GM18498 (cell line): ENCODE data around the gene ARHGAP29.
"Not testable (repeated sequence)": the region's sequence is repeated elsewhere in the genome, so short reads cannot be mapped to it uniquely, and the experiment has no call there.

ENCODE experiments used
- ATAC-seq: cut with Tn5 transposase; IDR thresholded peaks from one replicate; pipeline ENCODE4 v1.9.1; 2021; ENCODE audit warnings: mild to moderate bottlenecking, moderate library complexity; ENCODE audit not compliant: unreplicated experiment

The ARHGAP29 gene

DNA sequence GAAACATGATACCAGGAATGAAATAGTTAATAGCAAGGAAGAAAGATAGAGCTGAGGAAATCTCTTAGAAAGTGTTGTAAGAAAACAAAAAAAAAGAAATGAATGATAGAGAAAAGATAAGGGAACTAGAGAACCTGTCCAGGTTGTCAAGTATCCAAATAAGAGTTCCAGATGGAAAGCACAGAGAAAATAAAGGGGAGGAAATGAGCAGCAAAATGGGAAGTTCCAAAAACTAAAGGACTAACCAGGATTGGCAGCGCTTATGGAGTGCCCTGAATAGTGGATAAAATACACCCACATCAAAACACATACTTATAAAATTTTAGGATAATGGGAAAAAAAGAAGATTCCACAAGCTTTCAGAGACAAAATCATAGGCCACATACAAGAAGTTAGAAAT, 55.2 kb downstream of the ARHGAP29 start:
- no peak for ATAC-seq

DNA sequence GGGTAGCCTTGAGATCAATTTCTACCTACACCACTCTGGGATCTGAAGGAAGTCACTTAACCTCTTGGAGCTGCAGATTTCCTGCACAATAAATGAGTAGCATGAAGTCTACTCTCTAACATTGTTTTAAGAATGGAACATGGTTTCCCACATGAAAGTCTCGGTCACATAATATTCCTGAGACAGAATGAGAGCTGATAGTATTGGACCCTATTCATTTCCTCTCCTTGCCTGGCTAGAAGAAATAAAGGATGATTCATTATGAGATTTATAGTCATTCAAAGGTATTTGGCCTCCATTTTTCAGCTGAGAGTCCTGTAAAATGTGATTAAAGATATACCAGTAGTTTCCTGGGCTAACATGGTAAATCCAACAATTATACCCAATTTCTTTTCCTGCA, 56.7 kb downstream of the ARHGAP29 start:
- ATAC-seq: no peak

GRCh38 chr1:94178901-94179300, 58.5 kb downstream of the ARHGAP29 start:
- no peak for ATAC-seq

DNA sequence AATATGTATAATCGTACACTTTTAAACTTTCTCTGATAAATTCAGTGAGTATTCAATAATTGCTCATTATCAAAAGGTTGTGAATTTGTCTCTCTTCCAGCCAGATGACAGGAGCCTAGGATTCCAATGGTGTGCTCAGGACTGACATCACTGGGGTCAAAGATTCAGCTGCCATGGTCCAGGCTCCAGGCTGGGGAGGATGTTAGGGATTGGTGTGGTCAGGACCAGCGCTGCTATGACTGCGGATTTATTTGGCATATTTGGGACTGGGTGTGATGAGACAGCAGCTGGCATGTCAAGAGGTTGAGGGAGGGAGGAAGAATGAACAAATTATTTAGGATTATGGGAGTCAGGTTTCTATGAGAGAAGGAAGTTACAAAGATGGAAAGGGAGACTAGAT, 68.3 kb downstream of the ARHGAP29 start:
- ATAC-seq: no peak

DNA sequence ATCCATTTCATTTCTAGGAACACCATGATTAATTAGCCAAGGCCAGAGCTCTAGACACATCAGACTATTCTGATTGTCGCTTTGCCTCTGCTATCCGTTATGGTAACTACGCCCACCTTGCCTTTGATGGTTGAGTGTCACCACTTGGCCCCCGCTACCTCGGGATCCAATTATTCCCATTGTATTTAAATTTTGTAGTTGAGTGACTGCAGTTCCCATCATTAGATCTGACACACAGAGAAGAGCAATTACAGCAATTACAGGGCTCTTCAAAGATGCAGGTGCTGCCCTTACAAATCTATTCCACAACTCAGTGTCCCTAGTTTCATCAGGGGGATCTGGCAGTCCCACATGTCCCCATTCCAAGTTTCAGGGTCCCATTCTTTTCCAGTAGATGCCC, 71.5 kb downstream of the ARHGAP29 start:
- ATAC-seq: no peak

GRCh38 chr1:94164885-94165284, 72.5 kb downstream of the ARHGAP29 start:
- not testable (repeated sequence) for ATAC-seq

GRCh38 chr1:94164121-94164520, 73.3 kb downstream of the ARHGAP29 start:
- not testable (repeated sequence) for ATAC-seq

DNA sequence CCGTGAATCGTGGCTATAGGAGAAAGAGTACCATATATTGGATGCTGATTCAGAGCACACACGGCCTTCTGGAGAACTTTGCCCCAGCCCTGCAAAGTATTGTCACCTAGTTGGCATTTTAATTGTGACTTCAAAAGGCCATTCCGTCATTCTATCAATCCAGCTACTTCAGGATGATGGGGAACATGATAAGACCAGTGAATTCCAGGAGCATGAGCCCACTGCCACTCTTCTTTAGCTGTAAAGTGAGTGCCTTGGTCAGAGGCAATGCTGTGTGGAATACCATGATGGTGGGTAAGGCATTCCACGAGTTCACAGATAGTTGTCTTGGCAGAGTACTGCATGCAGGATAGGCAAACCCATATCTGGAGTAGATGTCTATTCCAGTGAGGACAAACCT, 74.1 kb downstream of the ARHGAP29 start:
- ATAC-seq: not testable (repeated sequence)

GRCh38 chr1:94160811-94161210, 76.6 kb downstream of the ARHGAP29 start:
- ATAC-seq: no peak

GRCh38 chr1:94156096-94156625, 81.2 kb downstream of the ARHGAP29 start:
- ATAC-seq: no peak

DNA sequence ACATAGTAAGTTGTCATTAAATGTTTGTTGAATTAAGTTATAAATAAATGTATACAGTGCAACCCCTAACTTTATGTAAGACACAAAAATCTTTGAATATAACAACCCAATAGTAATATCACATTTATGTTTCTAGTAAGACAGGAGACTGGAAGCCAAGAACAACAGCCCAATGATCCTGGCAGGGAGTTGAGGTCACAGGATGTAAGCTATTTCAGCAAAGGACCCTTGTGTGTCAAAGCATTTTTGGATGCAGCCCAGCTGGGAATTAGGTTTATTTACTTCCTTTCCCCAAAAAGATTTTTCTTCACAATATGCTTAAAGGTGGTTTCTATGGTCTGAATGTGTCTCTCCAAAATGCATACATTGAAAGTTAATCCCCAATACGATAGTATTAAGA, 82.4 kb downstream of the ARHGAP29 start:
- ATAC-seq: no peak

DNA sequence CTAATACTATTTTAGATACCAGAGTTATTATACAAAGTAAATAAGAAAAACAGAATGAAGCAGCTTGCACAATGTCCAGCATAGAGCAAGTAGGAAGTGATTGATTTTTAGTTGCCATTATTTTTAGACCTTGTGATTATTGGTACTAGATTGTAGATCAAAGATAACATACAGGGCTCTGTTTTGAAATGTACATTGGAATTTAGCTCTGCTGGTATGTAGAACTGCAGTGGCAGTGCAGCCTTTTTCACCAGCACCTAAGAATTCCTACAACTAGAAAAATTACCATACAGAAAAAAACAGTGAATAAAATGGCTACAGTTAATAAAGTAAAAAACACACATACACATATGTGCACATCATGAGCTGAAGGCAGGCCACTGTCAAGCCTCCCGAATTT, 84.3 kb downstream of the ARHGAP29 start:
- ATAC-seq: no peak

DNA sequence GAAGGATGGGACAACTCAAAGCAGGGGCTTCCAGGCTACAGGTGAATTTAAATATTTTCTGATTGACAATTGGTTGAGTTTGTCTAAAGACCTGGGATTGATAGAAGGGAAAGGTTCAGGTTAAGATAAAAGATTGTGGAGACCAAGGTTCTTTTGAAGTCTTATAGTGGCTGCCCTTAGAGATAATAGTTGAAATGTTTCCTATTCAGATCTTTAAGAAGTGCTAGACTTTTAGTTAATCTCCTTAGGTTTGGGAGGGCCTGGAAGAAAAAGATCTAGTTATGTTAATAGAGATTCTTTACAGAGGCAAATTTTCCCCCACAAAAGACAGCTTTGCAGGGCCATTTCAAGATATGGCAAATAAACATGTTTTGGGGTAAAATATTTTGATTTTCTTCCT, 88.2 kb downstream of the ARHGAP29 start:
- not testable (repeated sequence) for ATAC-seq

- no peak for ATAC-seq
These were observed 91.1 kb downstream of the ARHGAP29 start for GRCh38 chr1:94146273-94146672.

DNA sequence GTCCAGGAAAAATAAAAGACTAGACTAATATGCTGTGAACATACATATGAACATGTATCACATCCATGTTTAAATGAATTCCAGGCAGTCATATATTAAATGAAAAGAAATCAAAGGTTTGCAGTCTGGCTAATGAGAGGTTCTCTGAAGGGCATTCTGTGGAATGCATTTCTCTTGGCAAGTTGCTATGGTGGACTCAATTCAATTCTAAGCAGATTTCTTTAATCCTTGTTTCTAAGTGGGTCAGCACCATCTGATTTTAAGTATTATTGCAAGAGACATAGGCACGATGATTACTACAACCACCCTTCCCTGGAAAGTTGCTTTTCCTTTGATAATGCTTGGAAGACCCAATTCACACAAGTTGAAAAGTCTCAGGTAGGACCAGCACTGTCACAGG, 92.5 kb downstream of the ARHGAP29 start:
- ATAC-seq: no peak

- ATAC-seq: no peak
These were observed 93.6 kb downstream of the ARHGAP29 start for GRCh38 chr1:94143809-94144176.

DNA sequence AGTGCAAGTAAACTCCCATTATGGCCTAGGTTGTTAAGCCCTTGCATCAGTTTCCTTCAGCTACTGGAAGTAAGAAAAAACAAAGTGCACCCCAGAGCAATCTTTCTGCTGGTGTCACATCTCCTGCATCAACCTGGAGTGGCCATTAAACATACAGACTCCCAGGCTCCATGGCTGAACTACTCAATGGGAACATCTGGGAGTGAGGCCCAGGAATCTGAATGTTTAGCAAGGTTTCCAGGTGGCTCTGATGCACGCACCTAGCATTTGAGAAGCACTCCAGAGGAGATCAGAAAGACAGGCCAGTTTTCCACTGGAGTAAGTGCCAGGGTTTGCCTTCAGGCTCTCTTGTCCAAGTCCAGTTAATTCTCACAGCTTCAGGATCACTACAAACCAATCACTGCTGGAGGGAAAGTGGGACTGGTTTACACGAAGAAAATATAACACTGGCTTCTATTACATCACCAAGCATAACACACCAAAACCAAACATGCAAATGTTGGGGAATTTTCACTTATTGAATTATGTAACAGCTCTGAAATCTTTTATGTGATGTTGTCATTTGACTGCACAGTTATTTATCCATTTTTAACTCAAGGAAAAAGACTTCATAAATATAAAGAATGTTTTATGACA, 94.1 kb downstream of the ARHGAP29 start:
- ATAC-seq: no peak

DNA sequence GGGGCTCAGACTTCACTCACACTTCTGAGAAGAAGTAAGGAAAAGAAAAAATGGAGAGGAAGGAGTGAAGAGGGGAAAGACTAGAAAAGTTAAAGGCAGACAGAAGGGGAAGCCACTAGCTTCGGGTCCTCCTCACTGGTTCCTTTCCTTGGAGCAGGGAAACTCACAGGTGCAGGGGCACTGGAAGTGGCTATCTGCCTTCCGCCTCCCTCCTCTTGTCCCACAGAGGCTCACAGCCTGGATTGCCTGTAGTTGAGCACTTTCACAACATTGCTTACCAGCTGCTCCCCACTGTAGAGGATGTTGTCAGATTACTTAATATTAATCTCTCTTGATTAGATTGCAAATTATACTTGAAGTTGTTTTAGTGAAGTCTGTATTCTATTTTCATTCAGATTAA, 94.8 kb downstream of the ARHGAP29 start:
- ATAC-seq: no peak

DNA sequence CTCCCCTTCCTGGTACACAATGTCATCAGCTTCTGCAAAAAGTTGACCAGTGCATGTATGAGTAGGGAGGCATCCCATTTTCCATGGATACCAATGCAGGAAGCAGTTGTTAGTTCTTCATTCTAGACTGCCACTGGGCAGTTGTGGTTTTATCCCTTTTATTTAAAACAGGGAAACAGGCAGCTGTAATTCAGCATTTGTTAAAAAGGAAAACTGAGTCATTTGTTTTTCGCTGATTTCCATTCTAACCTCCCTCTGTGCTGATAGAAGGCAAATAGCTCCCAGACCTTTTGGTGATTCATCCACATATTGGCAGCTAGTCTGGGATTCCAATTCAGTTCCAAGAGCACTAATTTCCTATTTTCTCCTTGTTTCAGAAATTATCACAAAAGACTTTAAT, 95.4 kb downstream of the ARHGAP29 start:
- ATAC-seq: no peak

DNA sequence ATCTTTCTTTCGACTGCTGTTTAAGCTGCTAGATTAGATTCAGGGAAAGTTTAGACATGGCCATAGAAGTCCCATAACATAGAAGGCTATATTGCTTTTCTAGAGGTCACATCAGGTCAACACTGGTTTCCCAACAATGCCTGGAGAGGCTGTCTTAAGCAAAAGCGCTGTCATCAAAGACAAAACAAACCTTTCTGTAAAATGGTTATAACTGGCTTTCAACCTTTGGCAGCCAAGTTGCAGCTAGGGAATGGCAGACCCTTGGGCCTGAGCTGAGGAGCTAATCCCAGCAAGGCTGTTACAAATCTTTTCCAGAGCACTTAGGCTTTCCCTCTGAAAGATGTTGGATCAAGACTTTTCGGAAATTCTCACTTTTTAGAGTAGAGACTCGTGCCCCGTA, 105.3 kb downstream of the ARHGAP29 start:
- ATAC-seq: no peak

- no peak for ATAC-seq
These were observed 106.4 kb downstream of the ARHGAP29 start for GRCh38 chr1:94130851-94131595.

DNA sequence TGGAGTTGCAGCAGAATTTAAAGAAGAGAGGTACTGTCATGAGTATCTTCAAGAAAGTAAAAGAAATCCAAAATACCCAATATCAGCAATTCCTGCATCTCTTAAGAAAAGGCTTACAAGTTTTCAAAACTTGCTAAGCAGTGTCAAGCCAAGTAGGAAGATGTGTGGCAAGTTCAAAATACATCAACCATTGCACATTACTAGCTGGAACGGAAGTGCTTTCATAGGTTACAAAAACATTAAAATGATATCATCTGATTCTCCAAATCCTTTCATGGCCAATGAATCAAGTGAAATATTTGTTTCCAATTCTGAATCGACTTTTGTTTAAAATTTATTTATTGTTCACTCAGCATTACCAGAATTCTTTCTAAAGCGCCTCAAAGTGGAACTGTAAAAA, 110.7 kb downstream of the ARHGAP29 start:
- no peak for ATAC-seq
